ENCODE data around the gene NINL.
"Not testable (repeated sequence)": the region's sequence is repeated elsewhere in the genome, so short reads cannot be mapped to it uniquely, and the experiment has no call there.

NINL gene

GRCh38 chr20:25504366-25505135 lies 80.8 kb downstream of the NINL start:
- H3K27me3 Mint-ChIP-seq = no peaks in the 10 kb centered on the region
- no peaks in the 10 kb centered on the region for H3K4me1 Mint-ChIP-seq (ENCODE audit: low read depth in 2 of 2)
- no peaks in the 10 kb centered on the region for H3K36me3 Mint-ChIP-seq (ENCODE audit: insufficient read depth)
- DNase-seq = no peak
- no peak overlapping the region for H3K27ac Mint-ChIP-seq
- ATAC-seq (replicated peaks) = no peak
- no peaks in the 10 kb centered on the region for H3K9me3 Mint-ChIP-seq
- H3K4me3 Mint-ChIP-seq = no peak overlapping the region

- no peaks in the 10 kb centered on the region for H3K36me3 Mint-ChIP-seq (ENCODE audit: insufficient read depth)
- H3K27ac Mint-ChIP-seq = no peak overlapping the region
- no peaks in the 10 kb centered on the region for H3K4me1 Mint-ChIP-seq (ENCODE audit: low read depth in 2 of 2)
- ATAC-seq (replicated peaks) (no peak), DNase-seq (no peak)
- no peaks in the 10 kb centered on the region for H3K27me3 Mint-ChIP-seq
- H3K4me3 Mint-ChIP-seq = no peak overlapping the region
- no peaks in the 10 kb centered on the region for H3K9me3 Mint-ChIP-seq
Measured at GRCh38 chr20:25503936-25504335, 81.4 kb downstream of the NINL start.

- not testable (repeated sequence) for H3K4me3 Mint-ChIP-seq; ATAC-seq (replicated peaks)
Measured at GRCh38 chr20:25503051-25503639, 82.2 kb downstream of the NINL start.

GRCh38 chr20:25500880-25501351 lies 84.4 kb downstream of the NINL start:
- no peak for ATAC-seq (replicated peaks)
- Mint-ChIP-seq H3K27ac (no peak overlapping the region), H3K27me3 (no peaks in the 10 kb centered on the region), H3K4me1 (ENCODE audit: low read depth in 2 of 2) (no peaks in the 10 kb centered on the region), H3K36me3 (ENCODE audit: insufficient read depth) (no peaks in the 10 kb centered on the region), H3K4me3 (no peak overlapping the region), H3K9me3 (no peaks in the 10 kb centered on the region)
- no peak for DNase-seq

More at GRCh38 chr20:25503051-25503639, 82.2 kb downstream of the NINL start:
- H3K27ac Mint-ChIP-seq; DNase-seq; H3K9me3 Mint-ChIP-seq; H3K27me3 Mint-ChIP-seq; H3K36me3 Mint-ChIP-seq (ENCODE audit: insufficient read depth); H3K4me1 Mint-ChIP-seq (ENCODE audit: low read depth in 2 of 2): not testable (repeated sequence)

GRCh38 chr20:25499855-25500434 lies 85.4 kb downstream of the NINL start:
- Mint-ChIP-seq H3K27me3 (no peaks in the 10 kb centered on the region), H3K4me1 (ENCODE audit: low read depth in 2 of 2) (no peaks in the 10 kb centered on the region), H3K36me3 (ENCODE audit: insufficient read depth) (no peaks in the 10 kb centered on the region), H3K9me3 (no peaks in the 10 kb centered on the region), H3K4me3 (no peak overlapping the region), H3K27ac (no peak overlapping the region)
- DNase-seq (no peak), ATAC-seq (replicated peaks) (no peak)

GRCh38 chr20:25499031-25499430 lies 86.3 kb downstream of the NINL start:
- H3K4me1 Mint-ChIP-seq (ENCODE audit: low read depth in 2 of 2) = no peaks in the 10 kb centered on the region
- no peaks in the 10 kb centered on the region for H3K9me3 Mint-ChIP-seq
- H3K36me3 Mint-ChIP-seq (ENCODE audit: insufficient read depth) = no peaks in the 10 kb centered on the region
- H3K27ac Mint-ChIP-seq = no peak overlapping the region
- H3K4me3 Mint-ChIP-seq = no peak overlapping the region
- no peak for DNase-seq
- no peaks in the 10 kb centered on the region for H3K27me3 Mint-ChIP-seq
- no peak for ATAC-seq (replicated peaks)

GRCh38 chr20:25498280-25498606 lies 87.1 kb downstream of the NINL start:
- no peaks in the 10 kb centered on the region for H3K9me3 Mint-ChIP-seq
- ATAC-seq (replicated peaks) (no peak), DNase-seq (no peak)
- H3K4me1 Mint-ChIP-seq (ENCODE audit: low read depth in 2 of 2) = no peaks in the 10 kb centered on the region
- no peaks in the 10 kb centered on the region for H3K36me3 Mint-ChIP-seq (ENCODE audit: insufficient read depth)
- H3K27ac Mint-ChIP-seq = no peak overlapping the region
- no peaks in the 10 kb centered on the region for H3K27me3 Mint-ChIP-seq
- no peak overlapping the region for H3K4me3 Mint-ChIP-seq

GRCh38 chr20:25497586-25498279 lies 87.6 kb downstream of the NINL start:
- DNase-seq (no peak), ATAC-seq (replicated peaks) (no peak)
- Mint-ChIP-seq H3K9me3 (no peaks in the 10 kb centered on the region), H3K4me3 (no peak overlapping the region), H3K27me3 (no peaks in the 10 kb centered on the region), H3K27ac (no peak overlapping the region), H3K4me1 (ENCODE audit: low read depth in 2 of 2) (no peaks in the 10 kb centered on the region), H3K36me3 (ENCODE audit: insufficient read depth) (no peaks in the 10 kb centered on the region)

GRCh38 chr20:25496968-25497401 lies 88.3 kb downstream of the NINL start:
- no peak for ATAC-seq (replicated peaks)
- H3K4me3 Mint-ChIP-seq = no peak overlapping the region
- H3K27me3 Mint-ChIP-seq = no peaks in the 10 kb centered on the region
- DNase-seq = no peak
- H3K4me1 Mint-ChIP-seq (ENCODE audit: low read depth in 2 of 2) = no peaks in the 10 kb centered on the region
- no peak overlapping the region for H3K27ac Mint-ChIP-seq
- no peaks in the 10 kb centered on the region for H3K9me3 Mint-ChIP-seq
- no peaks in the 10 kb centered on the region for H3K36me3 Mint-ChIP-seq (ENCODE audit: insufficient read depth)

- Mint-ChIP-seq H3K27me3 (no peaks in the 10 kb centered on the region), H3K4me1 (ENCODE audit: low read depth in 2 of 2) (no peaks in the 10 kb centered on the region), H3K27ac (no peak overlapping the region), H3K4me3 (no peak overlapping the region), H3K36me3 (ENCODE audit: insufficient read depth) (no peaks in the 10 kb centered on the region), H3K9me3 (no peaks in the 10 kb centered on the region)
- DNase-seq (no peak), ATAC-seq (replicated peaks) (no peak)
Measured at GRCh38 chr20:25496165-25496967, 89.0 kb downstream of the NINL start.

GRCh38 chr20:25495189-25495824 lies 90.0 kb downstream of the NINL start:
- H3K9me3 Mint-ChIP-seq = no peaks in the 10 kb centered on the region

GRCh38 chr20:25494506-25495188 lies 90.7 kb downstream of the NINL start:
- H3K9me3 Mint-ChIP-seq = no peaks in the 10 kb centered on the region
- DNase-seq = no peak
- no peaks in the 10 kb centered on the region for H3K27me3 Mint-ChIP-seq
- no peaks in the 10 kb centered on the region for H3K4me1 Mint-ChIP-seq (ENCODE audit: low read depth in 2 of 2)
- H3K27ac Mint-ChIP-seq = no peak overlapping the region
- ATAC-seq (replicated peaks) = no peak
- no peak overlapping the region for H3K4me3 Mint-ChIP-seq
- no peaks in the 10 kb centered on the region for H3K36me3 Mint-ChIP-seq (ENCODE audit: insufficient read depth)

More at GRCh38 chr20:25495189-25495824, 90.0 kb downstream of the NINL start:
- no peak overlapping the region for H3K27ac Mint-ChIP-seq
- H3K4me1 Mint-ChIP-seq (ENCODE audit: low read depth in 2 of 2) = no peaks in the 10 kb centered on the region
- ATAC-seq (replicated peaks) (no peak), DNase-seq (no peak)
- H3K27me3 Mint-ChIP-seq = no peaks in the 10 kb centered on the region
- H3K4me3 Mint-ChIP-seq = no peak overlapping the region
- H3K36me3 Mint-ChIP-seq (ENCODE audit: insufficient read depth) = no peaks in the 10 kb centered on the region
